Measurements from ENCODE around the gene GAK. TPM values are rescaled to one million over a fixed set of nuclear protein-coding genes. Genes with fewer than 3 reads are reported as not detected.

The GAK gene
- total RNA-seq, 4 donors from 2014 or later = 64.8 to 73.9 (median 70.6) TPM

DNA sequence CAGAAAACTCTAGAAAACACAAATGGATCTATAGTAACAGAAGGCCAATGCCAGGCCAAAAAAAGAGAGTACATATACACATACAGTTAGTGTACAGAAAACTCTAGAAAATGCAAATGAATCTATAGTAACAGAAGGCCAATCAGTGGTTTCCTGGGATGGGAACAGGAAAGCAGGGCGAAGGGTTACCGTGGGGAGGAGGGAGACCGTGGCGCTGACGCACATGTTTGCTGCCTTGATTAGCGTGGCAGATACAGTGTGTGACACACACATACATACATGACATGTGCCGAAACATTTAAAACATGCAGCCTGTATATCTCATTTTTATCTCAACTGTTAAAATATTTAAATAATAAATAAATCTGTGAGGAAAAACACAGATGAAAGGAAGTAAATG, 14.7 kb downstream of the GAK start:
- 94% methylated on average over 7 of the region's 7 CpGs for WGBS
- no peak for DNase-seq (ENCODE audit: extremely low spot score)
- no peaks in the 10 kb centered on the region for H3K9me3 ChIP-seq

DNA sequence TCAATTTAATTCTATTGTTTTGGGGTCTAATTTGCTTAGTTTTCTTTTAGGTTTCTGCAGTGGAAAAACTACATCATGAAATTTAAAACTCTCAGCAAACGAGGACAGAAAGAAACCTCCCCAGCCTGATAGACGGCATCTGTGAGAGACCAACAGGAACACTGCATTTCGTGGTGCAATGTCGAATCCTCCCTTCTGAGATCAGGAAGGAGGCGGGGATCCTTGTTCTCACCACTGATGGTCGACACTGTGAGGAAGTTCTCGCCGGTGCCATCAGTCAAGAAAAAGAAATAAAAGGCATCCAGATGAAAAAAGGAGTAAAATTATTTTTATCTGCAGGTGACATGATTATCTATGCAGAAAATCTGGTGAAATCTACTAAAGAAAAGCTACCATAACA, 16.5 kb downstream of the GAK start:
- no peak for TF ChIP-seq EP300 (IDR thresholded peaks at IDR 0.05)
- TF ChIP-seq, protein P1, sequence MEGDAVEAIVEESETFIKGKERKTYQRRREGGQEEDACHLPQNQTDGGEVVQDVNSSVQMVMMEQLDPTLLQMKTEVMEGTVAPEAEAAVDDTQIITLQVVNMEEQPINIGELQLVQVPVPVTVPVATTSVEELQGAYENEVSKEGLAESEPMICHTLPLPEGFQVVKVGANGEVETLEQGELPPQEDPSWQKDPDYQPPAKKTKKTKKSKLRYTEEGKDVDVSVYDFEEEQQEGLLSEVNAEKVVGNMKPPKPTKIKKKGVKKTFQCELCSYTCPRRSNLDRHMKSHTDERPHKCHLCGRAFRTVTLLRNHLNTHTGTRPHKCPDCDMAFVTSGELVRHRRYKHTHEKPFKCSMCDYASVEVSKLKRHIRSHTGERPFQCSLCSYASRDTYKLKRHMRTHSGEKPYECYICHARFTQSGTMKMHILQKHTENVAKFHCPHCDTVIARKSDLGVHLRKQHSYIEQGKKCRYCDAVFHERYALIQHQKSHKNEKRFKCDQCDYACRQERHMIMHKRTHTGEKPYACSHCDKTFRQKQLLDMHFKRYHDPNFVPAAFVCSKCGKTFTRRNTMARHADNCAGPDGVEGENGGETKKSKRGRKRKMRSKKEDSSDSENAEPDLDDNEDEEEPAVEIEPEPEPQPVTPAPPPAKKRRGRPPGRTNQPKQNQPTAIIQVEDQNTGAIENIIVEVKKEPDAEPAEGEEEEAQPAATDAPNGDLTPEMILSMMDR (IDR thresholded peaks at IDR 0.05) = no peak
- no peak for TF ChIP-seq POLR2A (IDR thresholded peaks at IDR 0.05; ENCODE audit: low read depth)
- TF ChIP-seq POLR2AphosphoS5 (IDR thresholded peaks at IDR 0.05) = no peak
- Histone ChIP-seq H3K4me3 (no peak overlapping the region), H3K27ac (replicated peaks in 1 of 4) (no peak overlapping the region), H3K9me3 (no peaks in the 10 kb centered on the region), H3K4me1 (peaks cover 0 to 17% (median 13%) of the 10 kb centered on the region in 4 donors), H3K27me3 (no peaks in the 10 kb centered on the region), H3K36me3 (peaks cover 12 to 28% (median 28%) of the 10 kb centered on the region in 4 donors)
- intact Hi-C loops (cut with DNase I) = no loop called here
- 51% methylated on average over 8 of the region's 8 CpGs for WGBS
- DNase-seq (ENCODE audit: extremely low spot score) = no peak

More for the DNA sequence above, 14.7 kb downstream of the GAK start:
- Histone ChIP-seq H3K36me3 (peaks cover 0 to 10% (median 9%) of the 10 kb centered on the region in 4 donors), H3K27me3 (no peaks in the 10 kb centered on the region), H3K4me1 (peaks cover 3 to 17% (median 13%) of the 10 kb centered on the region in 4 donors), H3K4me3 (no peak overlapping the region), H3K27ac (replicated peaks in 1 of 4) (no peak overlapping the region)
- intact Hi-C loops (cut with DNase I) = no loop called here
- TF ChIP-seq POLR2A (IDR thresholded peaks at IDR 0.05; ENCODE audit: low read depth) = no peak

DNA sequence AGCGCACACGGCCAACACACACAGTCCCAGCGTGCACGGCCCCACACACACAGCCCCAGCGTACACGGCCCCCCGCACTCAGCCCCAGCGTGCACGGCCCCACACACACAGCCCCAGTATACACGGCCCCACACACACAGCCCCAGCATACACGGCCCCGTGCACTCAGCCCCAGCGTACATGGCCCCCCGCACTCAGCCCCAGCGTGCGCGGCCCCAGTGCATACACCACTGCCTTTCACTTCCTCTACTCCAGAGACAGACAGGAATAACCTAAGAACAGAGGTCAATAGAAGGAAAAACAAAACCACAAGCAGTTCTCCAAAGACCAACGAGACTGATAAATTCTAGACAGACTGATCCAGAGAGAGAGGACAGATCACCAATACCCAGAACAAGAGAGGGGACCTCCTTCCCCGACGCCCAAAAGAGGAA, 17.1 kb downstream of the GAK start:
- peaks cover 0 to 17% (median 12%) of the 10 kb centered on the region in 4 donors for H3K4me1 ChIP-seq
- TF ChIP-seq EP300 (IDR thresholded peaks at IDR 0.05) = no peak
- no peak for TF ChIP-seq POLR2AphosphoS5 (IDR thresholded peaks at IDR 0.05)
- TF ChIP-seq, protein P1 (IDR thresholded peaks at IDR 0.05) = no peak
- TF ChIP-seq POLR2A (IDR thresholded peaks at IDR 0.05; ENCODE audit: low read depth) = no peak
- H3K9me3 ChIP-seq = no peaks in the 10 kb centered on the region
- H3K4me3 ChIP-seq = no peak overlapping the region
- H3K27me3 ChIP-seq = no peaks in the 10 kb centered on the region
- H3K27ac ChIP-seq (replicated peaks in 1 of 4) = no peak overlapping the region
- WGBS = 51% methylated on average over 10 of the region's 20 CpGs
- intact Hi-C loops (cut with DNase I) = no loop called here
- no peak for DNase-seq (ENCODE audit: extremely low spot score)
- H3K36me3 ChIP-seq = peaks cover 12 to 34% (median 32%) of the 10 kb centered on the region in 4 donors

DNA sequence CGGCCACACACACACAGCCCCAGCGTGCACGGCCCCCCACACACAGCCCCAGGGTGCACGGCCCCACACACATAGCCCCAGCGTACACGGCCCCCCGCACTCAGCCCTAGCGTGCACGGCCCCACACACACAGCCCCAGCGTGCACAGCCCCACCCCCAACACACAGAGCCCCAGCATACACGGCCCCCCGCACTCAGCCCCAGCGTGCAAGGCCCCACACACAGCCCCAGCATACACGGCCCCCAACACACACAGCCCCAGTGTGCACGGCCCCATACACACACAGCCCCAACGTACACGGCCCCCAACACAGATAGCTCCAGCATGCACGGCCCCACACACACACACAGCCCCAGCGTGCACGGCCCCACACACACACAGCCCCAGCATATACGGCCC, 17.6 kb downstream of the GAK start:
- intact Hi-C loops (cut with DNase I) = no loop called here
- no peaks in the 10 kb centered on the region for H3K27me3 ChIP-seq
- no peak overlapping the region for H3K4me3 ChIP-seq
- H3K36me3 ChIP-seq = peaks cover 12 to 39% (median 37%) of the 10 kb centered on the region in 4 donors
- WGBS = 87% methylated on average over 9 of the region's 21 CpGs
- no peak overlapping the region for H3K27ac ChIP-seq (replicated peaks in 1 of 4)
- TF ChIP-seq EP300 (IDR thresholded peaks at IDR 0.05) = no peak
- no peak for TF ChIP-seq POLR2AphosphoS5 (IDR thresholded peaks at IDR 0.05)
- TF ChIP-seq POLR2A (IDR thresholded peaks at IDR 0.05; ENCODE audit: low read depth) = no peak
- TF ChIP-seq, protein P1 (IDR thresholded peaks at IDR 0.05) = no peak
- H3K4me1 ChIP-seq = peaks cover 0 to 17% (median 9%) of the 10 kb centered on the region in 4 donors
- no peak for DNase-seq (ENCODE audit: extremely low spot score)
- H3K9me3 ChIP-seq = no peaks in the 10 kb centered on the region

DNA sequence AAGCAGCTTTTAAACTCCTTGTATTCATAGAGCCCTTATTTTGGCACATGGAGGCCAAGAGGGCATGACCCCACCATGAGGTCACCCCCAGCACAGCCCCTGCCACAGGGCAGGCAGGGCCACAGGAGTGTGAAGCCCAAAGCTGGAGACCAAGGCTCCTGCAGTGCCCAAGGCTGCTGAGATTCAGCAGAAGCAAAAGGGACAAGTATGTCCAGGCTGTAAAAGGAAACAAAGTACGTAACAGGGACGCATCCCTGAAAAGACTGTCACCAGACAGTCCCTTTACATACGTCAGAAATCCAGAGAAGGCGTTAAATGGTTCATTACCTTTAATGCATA, 18.9 kb downstream of the GAK start:
- Histone ChIP-seq H3K4me3 (no peak overlapping the region), H3K27me3 (no peaks in the 10 kb centered on the region), H3K4me1 (peaks cover 0 to 17% (median 7%) of the 10 kb centered on the region in 4 donors), H3K27ac (replicated peaks in 1 of 4) (no peak overlapping the region), H3K36me3 (peaks cover 12 to 49% (median 45%) of the 10 kb centered on the region in 4 donors), H3K9me3 (no peaks in the 10 kb centered on the region)
- intact Hi-C loops (cut with DNase I) = no loop called here
- WGBS = 90% methylated on average over 4 of the region's 4 CpGs
- no peak for DNase-seq (ENCODE audit: extremely low spot score)
- TF ChIP-seq, protein P1 (IDR thresholded peaks at IDR 0.05) = no peak
- TF ChIP-seq EP300 (IDR thresholded peaks at IDR 0.05) (no peak), POLR2AphosphoS5 (IDR thresholded peaks at IDR 0.05) (no peak), POLR2A (IDR thresholded peaks at IDR 0.05; ENCODE audit: low read depth) (no peak)

Measured in esophagus muscularis mucosa (tissue), 4 donors.